Activated CD4-positive, alpha-beta T cell treated with anti-CD3 and anti-CD28 coated beads for 24 hours (primary cell): Measurements from ENCODE around the gene NRROS.

Source experiments
- DNase-seq, 2 donors: peaks; one replicate each; pipeline ENCODE4 v3.0.0-alpha.2; 2020; ENCODE audit warnings: low read depth in 2 of 2

The NRROS gene

GRCh38 chr3:196650740-196651311, 11.3 kb downstream of the NRROS start:
- DNase-seq, result no peak

- DNase-seq, result no peak
Observed at GRCh38 chr3:196651819-196652218, 12.3 kb downstream of the NRROS start.

- no peak for DNase-seq
Observed at GRCh38 chr3:196652961-196653795, 13.7 kb downstream of the NRROS start.

GRCh38 chr3:196654006-196654734, 14.7 kb downstream of the NRROS start:
- DNase-seq, result no peak

GRCh38 chr3:196654735-196655090, 15.2 kb downstream of the NRROS start:
- no peak for DNase-seq

GRCh38 chr3:196655496-196655895, 16.0 kb downstream of the NRROS start:
- no peak for DNase-seq

GRCh38 chr3:196656213-196656612, 16.7 kb downstream of the NRROS start:
- no peak for DNase-seq

GRCh38 chr3:196659901-196660351, 20.4 kb downstream of the NRROS start:
- no peak for DNase-seq

- no peak for DNase-seq
Observed at GRCh38 chr3:196660381-196661166, 21.1 kb downstream of the NRROS start.

- no peak for DNase-seq
Observed at GRCh38 chr3:196661400-196661799, 21.9 kb downstream of the NRROS start.

- no peak for DNase-seq
Observed at GRCh38 chr3:196662033-196662432, 22.5 kb downstream of the NRROS start.

GRCh38 chr3:196662711-196663571, 23.4 kb downstream of the NRROS start:
- no peak for DNase-seq

- DNase-seq, result no peak
Observed at GRCh38 chr3:196666001-196666867, 26.7 kb downstream of the NRROS start.

GRCh38 chr3:196667056-196667825, 27.7 kb downstream of the NRROS start:
- DNase-seq, result no peak

GRCh38 chr3:196670339-196670738, 30.8 kb downstream of the NRROS start:
- DNase-seq, result no peak

- DNase-seq, result no peak
Observed at GRCh38 chr3:196673632-196674031, 34.1 kb downstream of the NRROS start.

GRCh38 chr3:196677353-196677752, 37.9 kb downstream of the NRROS start:
- DNase-seq, result no peak

- no peak for DNase-seq
Observed at GRCh38 chr3:196677931-196678330, 38.4 kb downstream of the NRROS start.
